SK-N-DZ (cell line): ENCODE results near the gene CIAO3. TPM values are rescaled to one million over a fixed set of nuclear protein-coding genes. Genes with fewer than 3 reads are reported as not detected.

Source experiments
- DNase-seq: peaks from one replicate; pipeline ENCODE4 v3.0.0-alpha.2; 2015; ENCODE audit warnings: low spot score
- polyA plus RNA-seq, 2 experiments: library from polyadenylated mRNA; depleted of rRNA; stranded (reverse); fragments of >200 nt; gene quantifications; 2 replicates each; pipeline ENCODE4 v1.2.3, GENCODE V29; 2014

CIAO3 gene
- 28.6 and 34.4 TPM in 2 replicates for polyA plus RNA-seq (2014; cell fraction: cytosol; rRNA removed)
- polyA plus RNA-seq (2014; cell fraction: nucleus; rRNA removed), result 88.2 and 96.1 TPM in 2 replicates

- DNase-seq, result peak; percentile 83
These were observed at the start of gene CIAO3 for GRCh38 chr16:740764-741505. Gene CIAO3, minus strand, starts transcription at chr16:740997. Its CDS starts 12 bp downstream, at chr16:740985.

GRCh38 chr16:790086-790485 lies 49.3 kb upstream of the CIAO3 start:
- DNase-seq, result no peak

- DNase-seq, result no peak
These were observed 48.5 kb upstream of the CIAO3 start for GRCh38 chr16:789191-789850.

- peak; percentile 86 for DNase-seq
These were observed 47.8 kb upstream of the CIAO3 start, which contains the start of gene CHTF18 for GRCh38 chr16:788399-789126. Gene CHTF18, plus strand, starts transcription at chr16:788620. Its CDS starts 65 bp downstream, at chr16:788685.

GRCh38 chr16:787978-788398 lies 47.2 kb upstream of the CIAO3 start, which contains the start of gene RPUSD1:
Gene RPUSD1, minus strand, starts transcription at chr16:788381. Its CDS starts 644 bp downstream, at chr16:787737.
- DNase-seq, result no peak

GRCh38 chr16:787321-787966 lies 46.6 kb upstream of the CIAO3 start:
- DNase-seq, result no peak

- DNase-seq, result peak; percentile 65
These were observed 45.1 kb upstream of the CIAO3 start for GRCh38 chr16:785563-786535.

GRCh38 chr16:784431-784830 lies 43.6 kb upstream of the CIAO3 start:
- no peak for DNase-seq

- no peak for DNase-seq
These were observed 42.8 kb upstream of the CIAO3 start for GRCh38 chr16:783404-784161.

GRCh38 chr16:782766-783403 lies 42.1 kb upstream of the CIAO3 start:
- no peak for DNase-seq

- no peak for DNase-seq
These were observed 41.5 kb upstream of the CIAO3 start for GRCh38 chr16:782258-782657.

GRCh38 chr16:781346-782010 lies 40.7 kb upstream of the CIAO3 start:
- no peak for DNase-seq

GRCh38 chr16:780296-780695 lies 39.5 kb upstream of the CIAO3 start:
- no peak for DNase-seq

- no peak for DNase-seq
These were observed 38.8 kb upstream of the CIAO3 start for GRCh38 chr16:779561-779960.

- no peak for DNase-seq
These were observed 38.2 kb upstream of the CIAO3 start for GRCh38 chr16:778909-779527.

- no peak for DNase-seq
These were observed 37.6 kb upstream of the CIAO3 start for GRCh38 chr16:778447-778846.

GRCh38 chr16:777826-778225 lies 37.0 kb upstream of the CIAO3 start:
- DNase-seq, result no peak

GRCh38 chr16:776824-777223 lies 36.0 kb upstream of the CIAO3 start:
- peak; percentile 53 for DNase-seq
